HFF-Myc (cell line): ENCODE data around the gene TRAPPC6A.

Experiments used
- DNase-seq: peaks from one replicate; pipeline ENCODE4 v3.0.0-alpha.2; 2011; ENCODE audit warnings: low read depth; ENCODE audit errors: extremely low read depth
- H3K4me3 ChIP-seq: replicated peaks from 2 replicates; pipeline ENCODE4 v1.5.1; 2011; ENCODE audit warnings: low read depth, mild to moderate bottlenecking, control low read depth, low read length
- CTCF ChIP-seq: IDR thresholded peaks from 2 replicates; pipeline ENCODE4 v1.5.1; 2012; ENCODE audit warnings: mild to moderate bottlenecking, low read depth, low read length, control low read depth; ENCODE audit errors: missing control alignments

TRAPPC6A gene

GRCh38 chr19:45177817-45178261, at the start of gene TRAPPC6A:
Gene TRAPPC6A (minus strand): TSS chr19:45178237. CDS start chr19:45178218, 19 bp downstream.
- H3K4me3 ChIP-seq, result peak within 1 kb of the TSS; percentile 95
- TF ChIP-seq CTCF, result no peak
- DNase-seq, result no peak

GRCh38 chr19:45224645-45225044, 46.6 kb upstream of the TRAPPC6A start:
- no peak for DNase-seq
- no peak overlapping the region for H3K4me3 ChIP-seq
- no peak for TF ChIP-seq CTCF

GRCh38 chr19:45223879-45224278, 45.8 kb upstream of the TRAPPC6A start:
- TF ChIP-seq CTCF, result no peak
- DNase-seq, result no peak
- H3K4me3 ChIP-seq, result no peak overlapping the region

GRCh38 chr19:45222724-45223123, 44.7 kb upstream of the TRAPPC6A start:
- no peak overlapping the region for H3K4me3 ChIP-seq
- no peak for TF ChIP-seq CTCF
- DNase-seq, result no peak

GRCh38 chr19:45218911-45219743, 41.1 kb upstream of the TRAPPC6A start:
- no peak for DNase-seq
- TF ChIP-seq CTCF, result no peak
- H3K4me3 ChIP-seq, result no peak overlapping the region

- no peak for TF ChIP-seq CTCF
- H3K4me3 ChIP-seq, result no peak overlapping the region
- DNase-seq, result no peak
Measured at GRCh38 chr19:45218426-45218825, 40.4 kb upstream of the TRAPPC6A start.
